MCF 10A (cell line): ENCODE measurements around the gene SIAH3. TPM values are rescaled to one million over a fixed set of nuclear protein-coding genes. Genes with fewer than 3 reads are reported as not detected.

ENCODE experiments used
- BruUV-seq: library from RNA; stranded (reverse); fragments of 400-500 nt; replicated peaks from 2 replicates; lab custom pipeline; 2021; lab: Mats Ljungman, UMichigan
- CTCF ChIA-PET: fragments of 300-600 bp; sonication (Branson Sonifier 250); formaldehyde crosslinking; extraction: SDS; loops from one replicate; lab custom pipeline; 2021; ENCODE audit warnings: antibody characterized with exemption, inconsistent platforms; lab: Yijun Ruan, JAX
- POLR2A ChIA-PET: fragments of 300-600, 350-650 bp; sonication (Branson Sonifier 250); formaldehyde crosslinking; extraction: SDS; loops from one replicate; lab custom pipeline; 2020; ENCODE audit warnings: antibody characterized with exemption, inconsistent platforms; lab: Yijun Ruan, JAX
- DNase-seq: peaks from one replicate; pipeline ENCODE4 v3.0.0-alpha.2; 2018; ENCODE audit not compliant: unreplicated experiment
- H3K27ac Mint-ChIP-seq: one replicate; pipeline ENCODE4 v1.8.0; 2022; ENCODE audit warnings: mild to moderate bottlenecking, low read depth, mixed read lengths; ENCODE audit not compliant: unreplicated experiment
- H3K27me3 Mint-ChIP-seq: one replicate; pipeline ENCODE4 v1.8.0; 2022; ENCODE audit warnings: mixed read lengths; ENCODE audit not compliant: insufficient read depth, unreplicated experiment
- H3K36me3 Mint-ChIP-seq: one replicate; pipeline ENCODE4 v1.8.0; 2022; ENCODE audit warnings: mild to moderate bottlenecking, moderate library complexity, mixed read lengths; ENCODE audit not compliant: insufficient read depth, unreplicated experiment
- H3K4me1 Mint-ChIP-seq: one replicate; pipeline ENCODE4 v1.8.0; 2022; ENCODE audit warnings: mixed read lengths; ENCODE audit not compliant: insufficient read depth, unreplicated experiment
- H3K4me3 Mint-ChIP-seq: one replicate; pipeline ENCODE4 v1.8.0; 2022; ENCODE audit warnings: mild to moderate bottlenecking, moderate library complexity, mixed read lengths; ENCODE audit not compliant: unreplicated experiment
- H3K9me3 Mint-ChIP-seq: one replicate; pipeline ENCODE4 v1.8.0; 2022; ENCODE audit warnings: mixed read lengths; ENCODE audit not compliant: unreplicated experiment
- intact Hi-C: fragments of 100-400 bp; cut with micrococcal nuclease; formaldehyde crosslinking; loops from 2 replicates; pipeline ENCODE4 v1.14.1; 2022
- total RNA-seq: library from RNA; stranded (reverse); gene quantifications from 2 replicates; pipeline ENCODE4 v1.2.3, GENCODE V29; 2022
- TF ChIP-seq, protein P1 (sequence below): fragments of 200-600 bp; IDR thresholded peaks from one replicate; pipeline ENCODE4 v1.8.0; 2022; ENCODE audit warnings: antibody characterized with exemption, mild to moderate bottlenecking; ENCODE audit not compliant: unreplicated experiment

SIAH3 gene
- total RNA-seq, 1 experiment from 2014 or later: not detected

GRCh38 chr13:45860240-45860639 is 8.7 kb upstream of the SIAH3 start:
- H3K36me3 Mint-ChIP-seq: no peaks in the 10 kb centered on the region
- POLR2A ChIA-PET: no interaction called here
- H3K9me3 Mint-ChIP-seq: no peaks in the 10 kb centered on the region
- TF ChIP-seq, protein P1, sequence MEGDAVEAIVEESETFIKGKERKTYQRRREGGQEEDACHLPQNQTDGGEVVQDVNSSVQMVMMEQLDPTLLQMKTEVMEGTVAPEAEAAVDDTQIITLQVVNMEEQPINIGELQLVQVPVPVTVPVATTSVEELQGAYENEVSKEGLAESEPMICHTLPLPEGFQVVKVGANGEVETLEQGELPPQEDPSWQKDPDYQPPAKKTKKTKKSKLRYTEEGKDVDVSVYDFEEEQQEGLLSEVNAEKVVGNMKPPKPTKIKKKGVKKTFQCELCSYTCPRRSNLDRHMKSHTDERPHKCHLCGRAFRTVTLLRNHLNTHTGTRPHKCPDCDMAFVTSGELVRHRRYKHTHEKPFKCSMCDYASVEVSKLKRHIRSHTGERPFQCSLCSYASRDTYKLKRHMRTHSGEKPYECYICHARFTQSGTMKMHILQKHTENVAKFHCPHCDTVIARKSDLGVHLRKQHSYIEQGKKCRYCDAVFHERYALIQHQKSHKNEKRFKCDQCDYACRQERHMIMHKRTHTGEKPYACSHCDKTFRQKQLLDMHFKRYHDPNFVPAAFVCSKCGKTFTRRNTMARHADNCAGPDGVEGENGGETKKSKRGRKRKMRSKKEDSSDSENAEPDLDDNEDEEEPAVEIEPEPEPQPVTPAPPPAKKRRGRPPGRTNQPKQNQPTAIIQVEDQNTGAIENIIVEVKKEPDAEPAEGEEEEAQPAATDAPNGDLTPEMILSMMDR: no peak
- intact Hi-C loops: no loop called here
- peaks cover 49% of the 10 kb centered on the region for H3K27me3 Mint-ChIP-seq
- DNase-seq: no peak
- no peak overlapping the region for H3K4me3 Mint-ChIP-seq
- H3K4me1 Mint-ChIP-seq: peaks cover 6% of the 10 kb centered on the region
- CTCF ChIA-PET: interaction anchor here (0.7 to 1.4 kb wide), 2 partner anchors 18 to 19 kb away, joined by 4 to 5 read pairs; no protein-coding TSS in a partner anchor
- H3K27ac Mint-ChIP-seq: no peak overlapping the region
- BruUV-seq: no TSS peak

DNA sequence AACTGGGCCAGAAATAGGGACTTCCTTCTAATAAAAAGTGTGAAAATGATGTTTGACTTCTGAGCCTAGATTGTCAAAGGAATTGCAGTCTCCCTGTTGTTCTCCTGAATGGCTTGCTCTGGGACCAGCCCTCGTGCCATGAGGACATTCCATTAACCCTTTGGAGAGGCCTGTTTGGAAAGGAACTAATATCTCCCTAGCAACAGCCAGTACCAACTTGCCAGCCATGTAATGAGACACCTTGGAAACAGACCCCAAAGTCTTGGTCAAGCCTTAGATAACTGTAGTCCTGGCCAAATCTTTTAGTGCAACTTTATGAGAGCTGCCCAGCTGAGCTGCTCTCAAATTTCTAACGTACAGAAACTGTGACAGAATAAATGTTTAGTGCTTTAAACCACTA is 8.2 kb upstream of the SIAH3 start:
- no peak overlapping the region for H3K27ac Mint-ChIP-seq
- DNase-seq: no peak
- POLR2A ChIA-PET: no interaction called here
- H3K9me3 Mint-ChIP-seq: no peaks in the 10 kb centered on the region
- BruUV-seq: no TSS peak
- TF ChIP-seq, protein P1: no peak
- CTCF ChIA-PET: interaction anchor here (0.9 to 1.4 kb wide), 2 partner anchors 19 to 53 kb away, joined by 3 to 5 read pairs; no protein-coding TSS in a partner anchor
- H3K4me3 Mint-ChIP-seq: no peak overlapping the region
- H3K36me3 Mint-ChIP-seq: no peaks in the 10 kb centered on the region
- H3K4me1 Mint-ChIP-seq: peaks cover 6% of the 10 kb centered on the region
- intact Hi-C loops: no loop called here
- H3K27me3 Mint-ChIP-seq: peaks cover 48% of the 10 kb centered on the region

- ChIA-PET CTCF (no interaction called here), POLR2A (no interaction called here)
- no TSS peak for BruUV-seq
- no peak overlapping the region for H3K4me3 Mint-ChIP-seq
- H3K27ac Mint-ChIP-seq: no peak overlapping the region
- H3K36me3 Mint-ChIP-seq: no peaks in the 10 kb centered on the region
- peaks cover 7% of the 10 kb centered on the region for H3K9me3 Mint-ChIP-seq
- no peaks in the 10 kb centered on the region for H3K4me1 Mint-ChIP-seq
- TF ChIP-seq, protein P1: no peak
- no peak for DNase-seq
- intact Hi-C loops: no loop called here
- H3K27me3 Mint-ChIP-seq: peaks cover 85% of the 10 kb centered on the region
Observed at GRCh38 chr13:45852494-45852893, 941 bp upstream of the SIAH3 start.

DNA sequence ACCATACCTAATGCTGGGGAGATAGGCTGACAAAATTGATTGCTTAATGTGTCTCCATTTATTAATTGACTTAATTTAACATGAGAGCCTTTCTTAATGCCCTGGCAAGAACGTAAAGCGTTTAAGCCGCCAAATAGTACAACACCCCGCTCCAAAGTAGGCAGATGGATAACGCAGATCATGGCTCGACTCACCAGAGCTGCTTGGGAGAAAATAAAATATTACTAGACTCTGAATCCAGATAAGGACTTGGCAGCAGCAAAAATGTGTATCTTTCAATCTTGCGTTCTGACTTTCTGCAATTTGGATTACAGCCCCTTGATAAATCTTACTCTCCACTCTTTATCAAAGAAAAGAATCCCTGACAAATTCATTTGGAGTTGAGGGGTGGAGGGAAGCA is 403 bp upstream of the SIAH3 start:
- ChIA-PET POLR2A (no interaction called here), CTCF (no interaction called here)
- Mint-ChIP-seq H3K4me3 (no peak overlapping the region), H3K27me3 (peaks cover 89% of the 10 kb centered on the region), H3K4me1 (no peaks in the 10 kb centered on the region), H3K9me3 (peaks cover 7% of the 10 kb centered on the region), H3K36me3 (no peaks in the 10 kb centered on the region), H3K27ac (no peak overlapping the region)
- no peak for DNase-seq
- TF ChIP-seq, protein P1: no peak
- intact Hi-C loops: no loop called here
- no TSS peak for BruUV-seq
